22Rv1 (cell line): Measurements from ENCODE around the gene ENTPD2.

Source experiments
- ZFX ChIP-seq: fragments of 450-650 bp; IDR thresholded peaks from 2 replicates; pipeline ENCODE4 v1.6.1; 2017; ENCODE audit warnings: antibody characterized with exemption, borderline replicate concordance
- TF ChIP-seq, protein P1 (sequence below): fragments of 450-650 bp; IDR thresholded peaks from 2 replicates; pipeline ENCODE4 v1.5.1; 2017; ENCODE audit warnings: mild to moderate bottlenecking

DNA sequence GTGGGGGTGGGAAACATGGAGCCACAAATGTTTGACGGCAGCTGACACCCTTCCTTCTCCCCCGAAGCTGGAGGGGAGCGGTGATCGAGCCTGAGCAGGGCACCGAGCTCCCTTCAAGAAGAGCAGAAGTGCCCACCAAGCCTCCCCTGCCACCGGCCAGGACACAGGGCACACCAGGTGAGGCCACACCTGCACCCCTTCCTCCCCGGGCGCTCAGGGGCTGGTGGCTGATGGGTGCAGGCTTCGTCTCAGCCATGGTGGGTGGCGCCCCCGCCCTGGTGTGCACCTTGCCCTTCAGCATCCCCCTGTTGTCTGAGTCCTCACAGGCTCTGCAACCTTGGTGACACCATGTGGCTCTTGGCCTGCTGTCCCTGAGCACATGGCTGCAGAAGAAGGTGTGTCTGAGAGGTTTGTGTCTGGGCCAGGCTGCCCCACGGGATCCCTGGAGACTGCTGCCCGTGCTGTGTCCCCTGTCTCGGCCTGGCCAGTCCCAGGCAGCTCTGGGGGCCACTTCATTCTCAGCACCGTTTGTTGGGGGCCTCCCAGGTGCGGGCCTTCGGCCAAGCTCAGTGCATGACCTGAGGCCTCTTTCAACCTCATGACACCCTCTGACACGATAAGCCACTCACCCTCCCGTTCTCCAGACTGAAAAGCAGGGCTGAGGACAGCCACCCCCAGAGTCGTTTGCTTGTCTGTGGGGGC is 44.1 kb upstream of the ENTPD2 start:
- TF ChIP-seq, protein P1, sequence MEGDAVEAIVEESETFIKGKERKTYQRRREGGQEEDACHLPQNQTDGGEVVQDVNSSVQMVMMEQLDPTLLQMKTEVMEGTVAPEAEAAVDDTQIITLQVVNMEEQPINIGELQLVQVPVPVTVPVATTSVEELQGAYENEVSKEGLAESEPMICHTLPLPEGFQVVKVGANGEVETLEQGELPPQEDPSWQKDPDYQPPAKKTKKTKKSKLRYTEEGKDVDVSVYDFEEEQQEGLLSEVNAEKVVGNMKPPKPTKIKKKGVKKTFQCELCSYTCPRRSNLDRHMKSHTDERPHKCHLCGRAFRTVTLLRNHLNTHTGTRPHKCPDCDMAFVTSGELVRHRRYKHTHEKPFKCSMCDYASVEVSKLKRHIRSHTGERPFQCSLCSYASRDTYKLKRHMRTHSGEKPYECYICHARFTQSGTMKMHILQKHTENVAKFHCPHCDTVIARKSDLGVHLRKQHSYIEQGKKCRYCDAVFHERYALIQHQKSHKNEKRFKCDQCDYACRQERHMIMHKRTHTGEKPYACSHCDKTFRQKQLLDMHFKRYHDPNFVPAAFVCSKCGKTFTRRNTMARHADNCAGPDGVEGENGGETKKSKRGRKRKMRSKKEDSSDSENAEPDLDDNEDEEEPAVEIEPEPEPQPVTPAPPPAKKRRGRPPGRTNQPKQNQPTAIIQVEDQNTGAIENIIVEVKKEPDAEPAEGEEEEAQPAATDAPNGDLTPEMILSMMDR: no peak
- TF ChIP-seq ZFX: no peak
